ENCODE measurements around the gene ARL3. TPM values are rescaled to one million over a fixed set of nuclear protein-coding genes. Genes with fewer than 3 reads are reported as not detected.
A peak's percentile ranks its signal among the peaks of the same experiment; 100 is the strongest.
"Not testable (repeated sequence)": the region's sequence is repeated elsewhere in the genome, so short reads cannot be mapped to it uniquely, and the experiment has no call there.

Gene ARL3
- total RNA-seq, 1 donor from 2014 or later: 14.1 TPM

GRCh38 chr10:102713539-102713813 is 721 bp downstream of the ARL3 start:
- ATAC-seq (ENCODE audit: poor library complexity): peak; percentile 47
- intact Hi-C loops (cut with DNase I): no loop called here
- DNase-seq: no peak

- no peak for ATAC-seq (ENCODE audit: poor library complexity)
- no peak for DNase-seq
- intact Hi-C loops (cut with DNase I): no loop called here
Measured at GRCh38 chr10:102712843-102713538, 1.2 kb downstream of the ARL3 start.

- no peak for ATAC-seq (ENCODE audit: poor library complexity)
- no peak for DNase-seq
- intact Hi-C loops (cut with DNase I): no loop called here
Measured at GRCh38 chr10:102712089-102712488, 2.1 kb downstream of the ARL3 start.

GRCh38 chr10:102710609-102711008 is 3.6 kb downstream of the ARL3 start:
- no peak for ATAC-seq (ENCODE audit: poor library complexity)
- intact Hi-C loops (cut with DNase I): no loop called here
- no peak for DNase-seq

GRCh38 chr10:102705531-102705930 is 8.7 kb downstream of the ARL3 start:
- no peak for ATAC-seq (ENCODE audit: poor library complexity)
- intact Hi-C loops (cut with DNase I): no loop called here

GRCh38 chr10:102704915-102705314 is 9.3 kb downstream of the ARL3 start:
- ATAC-seq (ENCODE audit: poor library complexity): no peak
- intact Hi-C loops (cut with DNase I): no loop called here
- DNase-seq: no peak

More at GRCh38 chr10:102705531-102705930, 8.7 kb downstream of the ARL3 start:
- DNase-seq: no peak

- intact Hi-C loops (cut with DNase I): no loop called here
- ATAC-seq (ENCODE audit: poor library complexity) (no peak), DNase-seq (no peak)
Measured at GRCh38 chr10:102702742-102703141, 11.5 kb downstream of the ARL3 start.

GRCh38 chr10:102701796-102702195 is 12.4 kb downstream of the ARL3 start:
- ATAC-seq (ENCODE audit: poor library complexity) (no peak), DNase-seq (no peak)
- intact Hi-C loops (cut with DNase I): no loop called here

GRCh38 chr10:102701272-102701671 is 12.9 kb downstream of the ARL3 start:
- ATAC-seq (ENCODE audit: poor library complexity) (peak; percentile 58), DNase-seq (no peak)
- intact Hi-C loops (cut with DNase I): no loop called here

- intact Hi-C loops (cut with DNase I): no loop called here
- DNase-seq: no peak
- no peak for ATAC-seq (ENCODE audit: poor library complexity)
Measured at GRCh38 chr10:102698894-102699293, 15.3 kb downstream of the ARL3 start.

- ATAC-seq (ENCODE audit: poor library complexity) (no peak), DNase-seq (no peak)
- intact Hi-C loops (cut with DNase I): no loop called here
Measured at GRCh38 chr10:102696736-102697135, 17.5 kb downstream of the ARL3 start.

- ATAC-seq (ENCODE audit: poor library complexity); intact Hi-C loops (cut with DNase I); DNase-seq: not testable (repeated sequence)
Measured at GRCh38 chr10:102695401-102695800, 18.8 kb downstream of the ARL3 start.

- intact Hi-C loops (cut with DNase I): no loop called here
- no peak for ATAC-seq (ENCODE audit: poor library complexity)
- DNase-seq: no peak
Measured at GRCh38 chr10:102691285-102692066, 22.7 kb downstream of the ARL3 start.

GRCh38 chr10:102683736-102684135 is 30.5 kb downstream of the ARL3 start:
- no peak for DNase-seq

GRCh38 chr10:102682981-102683380 is 31.2 kb downstream of the ARL3 start:
- DNase-seq (no peak), ATAC-seq (ENCODE audit: poor library complexity) (no peak)
- intact Hi-C loops (cut with DNase I): no loop called here

More at GRCh38 chr10:102683736-102684135, 30.5 kb downstream of the ARL3 start:
- intact Hi-C loops (cut with DNase I): no loop called here
- no peak for ATAC-seq (ENCODE audit: poor library complexity)

GRCh38 chr10:102682416-102682815 is 31.8 kb downstream of the ARL3 start:
- no peak for DNase-seq
- intact Hi-C loops (cut with DNase I): no loop called here
- no peak for ATAC-seq (ENCODE audit: poor library complexity)

GRCh38 chr10:102681696-102682095 is 32.5 kb downstream of the ARL3 start:
- intact Hi-C loops (cut with DNase I): no loop called here
- DNase-seq (no peak), ATAC-seq (ENCODE audit: poor library complexity) (no peak)

GRCh38 chr10:102679596-102679995 is 34.6 kb downstream of the ARL3 start:
- intact Hi-C loops (cut with DNase I): no loop called here
- ATAC-seq (ENCODE audit: poor library complexity) (no peak), DNase-seq (no peak)

GRCh38 chr10:102678842-102679289 is 35.3 kb downstream of the ARL3 start:
- DNase-seq: peak; percentile 82
- ATAC-seq (ENCODE audit: poor library complexity): peak; percentile 70
- intact Hi-C loops (cut with DNase I): no loop called here

- DNase-seq: no peak
- intact Hi-C loops (cut with DNase I): no loop called here
- ATAC-seq (ENCODE audit: poor library complexity): no peak
Measured at GRCh38 chr10:102678068-102678400, 36.2 kb downstream of the ARL3 start.

All from Right ventricle myocardium superior (tissue), 1 donor.